GM21381 (cell line): ENCODE measurements around the gene TSEN2.
"Not testable (repeated sequence)": the region's sequence is repeated elsewhere in the genome, so short reads cannot be mapped to it uniquely, and the experiment has no call there.

Source experiments
- ATAC-seq: cut with Tn5 transposase; IDR thresholded peaks from one replicate; pipeline ENCODE4 v1.9.1; 2021; ENCODE audit warnings: mild to moderate bottlenecking, moderate library complexity; ENCODE audit not compliant: unreplicated experiment

TSEN2 gene

DNA sequence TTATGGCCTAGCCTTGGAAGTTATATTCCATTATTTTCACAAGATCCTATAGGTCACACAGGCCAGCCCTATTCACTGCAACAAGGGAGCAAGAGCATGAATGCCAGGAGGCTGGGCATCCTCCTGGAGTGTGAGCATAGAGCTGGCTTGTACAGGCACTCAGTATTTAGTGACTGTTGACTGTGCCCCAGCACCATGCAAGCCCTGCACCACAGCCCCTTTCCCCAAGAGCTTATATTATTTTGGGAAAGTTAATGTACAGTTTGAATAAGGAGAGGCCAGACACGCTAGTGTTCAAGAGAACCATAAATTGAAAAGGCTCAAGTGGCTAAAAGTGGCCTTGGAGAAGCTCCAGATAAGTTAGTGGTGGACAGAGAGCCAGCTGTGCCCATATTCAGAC lies 32.3 kb upstream of the TSEN2 start:
- no peak for ATAC-seq

DNA sequence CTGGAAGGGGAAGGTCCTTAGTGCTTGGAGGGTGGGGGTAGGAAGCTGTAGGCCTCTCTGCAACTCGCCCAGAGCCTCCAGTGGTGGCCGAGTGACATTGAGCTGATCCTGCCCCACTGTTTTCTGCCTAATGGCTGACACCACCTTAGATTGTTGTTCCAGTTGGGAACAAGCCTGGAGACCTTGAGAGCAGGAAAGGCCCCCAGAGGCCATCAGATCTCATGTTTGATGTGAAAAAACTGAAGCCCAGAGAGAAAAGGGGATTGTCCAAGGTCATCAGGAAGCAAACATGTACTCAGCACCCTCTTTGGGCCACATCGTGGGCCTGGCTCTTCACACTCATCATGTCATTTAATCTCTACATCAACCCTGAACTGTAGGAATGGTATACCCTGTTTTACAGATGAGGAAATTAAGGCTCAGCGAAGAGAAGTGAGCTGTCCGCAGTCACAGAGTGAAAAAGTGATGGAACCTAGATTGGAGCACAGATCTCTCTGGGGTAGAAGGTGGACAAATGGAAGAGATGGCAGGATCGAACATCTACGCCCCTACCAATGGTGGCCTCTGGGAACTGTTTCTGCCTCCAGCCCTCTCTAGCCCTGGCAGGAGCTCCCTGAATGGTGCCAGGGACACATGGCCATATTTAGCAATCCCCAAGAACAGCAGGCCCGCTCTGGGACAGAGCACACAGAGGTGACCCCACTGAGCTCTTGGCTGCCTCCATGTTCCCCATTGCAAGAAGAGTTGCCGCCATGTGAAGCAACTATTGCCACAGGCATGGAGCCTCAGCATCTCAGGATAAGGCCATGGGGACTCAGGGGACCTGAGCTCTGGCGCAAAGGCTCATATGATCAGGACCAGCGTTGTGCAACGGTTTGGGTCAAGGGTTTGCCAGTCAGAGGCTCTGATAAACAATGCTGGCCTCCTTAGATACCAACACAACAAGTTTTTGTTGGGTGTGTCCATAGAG lies 31.6 kb upstream of the TSEN2 start:
- no peak for ATAC-seq

DNA sequence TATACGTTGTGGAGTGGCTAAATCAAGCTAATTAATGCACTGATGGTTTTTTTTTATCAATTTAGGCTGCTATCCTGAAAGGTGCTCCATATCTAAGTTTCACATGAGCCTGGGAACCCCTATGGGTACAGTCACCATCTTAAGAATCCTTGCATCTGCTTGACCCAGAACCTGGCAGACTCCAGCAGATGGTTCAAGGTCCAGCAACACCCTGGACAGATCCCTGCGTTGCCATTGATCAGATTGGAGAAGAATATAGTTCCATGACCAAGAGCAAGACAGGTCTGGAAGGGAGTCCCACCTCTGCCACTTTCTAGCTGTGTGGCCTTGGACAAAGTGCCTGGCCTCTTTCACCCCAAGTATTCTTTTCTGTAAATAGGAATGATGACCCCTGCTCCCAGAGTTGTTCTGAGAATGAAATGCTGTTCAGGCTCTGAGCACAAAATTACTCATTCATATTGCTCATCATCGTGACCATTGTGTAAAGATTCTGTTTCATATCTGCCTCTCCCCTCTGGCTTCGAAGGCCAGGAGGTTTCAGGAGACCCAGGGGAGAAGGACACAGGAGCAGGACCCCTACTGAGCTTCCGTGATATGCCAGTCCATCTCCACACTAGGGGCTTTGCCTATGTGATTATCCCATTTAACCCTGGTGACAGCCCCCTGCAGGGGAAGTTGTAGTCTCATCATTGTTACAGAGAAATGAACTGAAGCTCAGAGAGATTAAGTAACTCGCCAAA lies 30.0 kb upstream of the TSEN2 start:
- no peak for ATAC-seq

DNA sequence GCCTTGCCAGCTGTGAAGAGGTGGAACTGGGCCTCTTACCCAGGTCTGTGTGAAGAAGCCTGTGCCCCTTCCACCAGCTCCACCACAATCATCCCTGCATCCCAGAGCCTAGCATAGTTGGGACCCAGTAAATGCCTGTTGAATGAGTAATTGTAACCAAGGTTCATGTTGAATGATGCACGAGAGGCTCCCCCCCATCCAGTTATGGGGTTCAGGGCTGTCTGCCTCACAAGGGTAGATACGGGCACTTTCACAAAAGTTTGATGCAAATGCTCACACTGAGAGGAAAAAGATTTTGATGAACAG lies 29.5 kb upstream of the TSEN2 start:
- ATAC-seq, result no peak

DNA sequence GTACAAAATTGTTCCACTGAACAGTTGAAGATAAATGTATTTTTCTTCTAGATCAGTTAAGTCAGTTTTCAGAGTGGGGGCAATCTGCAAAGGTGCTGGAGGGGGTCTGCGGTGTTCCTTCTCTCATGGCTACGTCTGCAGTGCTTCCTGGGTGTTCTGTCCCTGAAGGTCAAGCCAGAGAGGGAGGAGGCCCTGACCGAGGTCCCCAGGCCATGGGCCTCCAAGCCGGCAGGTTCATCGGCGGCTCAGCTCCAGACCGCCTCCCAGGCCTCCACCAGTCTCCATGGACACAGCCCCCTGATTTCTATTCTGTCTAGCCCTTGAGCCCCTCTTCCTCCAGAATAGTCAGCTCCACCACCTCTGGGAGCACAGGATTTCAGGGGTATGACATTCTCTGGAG lies 28.5 kb upstream of the TSEN2 start:
- no peak for ATAC-seq

DNA sequence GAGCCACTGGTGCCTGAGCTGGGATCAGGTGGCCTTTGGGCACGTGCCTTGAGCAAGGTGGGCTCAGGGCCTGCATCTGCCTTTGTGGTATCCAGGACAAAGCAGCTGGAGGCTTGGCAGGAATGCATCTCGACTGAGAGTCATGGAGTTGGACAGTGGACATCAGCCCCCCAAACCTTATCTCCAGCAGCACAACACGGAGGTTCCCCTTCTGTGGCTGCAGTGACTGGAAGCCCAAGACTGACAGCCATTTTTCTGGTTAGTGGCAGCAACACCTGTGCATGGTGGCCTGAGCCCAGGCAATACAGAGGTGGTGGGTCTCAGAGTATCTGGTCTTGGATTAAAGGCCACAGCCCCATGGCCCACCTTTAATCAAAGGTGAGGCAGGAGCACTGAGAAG lies 27.8 kb upstream of the TSEN2 start:
- no peak for ATAC-seq

DNA sequence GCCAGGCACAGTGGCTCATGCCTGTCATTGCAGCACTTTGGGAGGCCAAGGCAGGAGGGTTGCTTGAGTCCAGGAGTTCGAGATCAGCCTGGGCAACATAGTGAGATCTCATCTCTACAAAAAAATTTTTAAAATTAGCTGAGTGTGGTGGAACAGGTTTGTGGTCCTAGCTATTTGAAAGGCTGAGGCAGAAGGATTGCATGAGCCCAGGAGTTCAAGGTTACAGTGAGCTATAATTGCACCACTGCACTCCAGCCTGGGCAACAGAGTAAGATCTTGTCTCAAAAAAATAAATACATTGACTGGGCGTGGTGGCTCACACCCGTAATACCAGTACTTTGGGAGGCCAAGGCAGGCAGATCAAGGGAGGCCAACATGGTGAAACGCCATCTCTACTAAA lies 26.9 kb upstream of the TSEN2 start:
- not testable (repeated sequence) for ATAC-seq

DNA sequence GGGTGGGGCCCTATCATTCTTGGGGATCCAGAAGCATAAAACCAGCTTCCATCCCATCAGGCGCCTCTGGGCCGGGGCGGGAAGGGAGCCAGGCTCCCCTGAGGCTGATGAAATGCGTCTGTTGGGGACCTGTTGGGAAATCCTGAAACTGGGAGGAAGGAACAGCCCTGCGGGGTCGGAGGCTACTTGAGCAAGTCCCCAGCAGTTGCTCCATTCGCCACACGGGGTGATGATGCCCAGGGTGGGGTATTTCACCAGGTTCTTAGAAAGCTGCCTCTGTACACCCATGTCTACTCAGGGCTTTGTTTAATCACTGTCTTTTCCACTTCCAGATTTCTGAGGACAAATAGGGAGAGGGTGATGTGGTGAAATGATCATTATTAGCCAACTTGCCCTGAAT lies 25.4 kb upstream of the TSEN2 start:
- no peak for ATAC-seq

DNA sequence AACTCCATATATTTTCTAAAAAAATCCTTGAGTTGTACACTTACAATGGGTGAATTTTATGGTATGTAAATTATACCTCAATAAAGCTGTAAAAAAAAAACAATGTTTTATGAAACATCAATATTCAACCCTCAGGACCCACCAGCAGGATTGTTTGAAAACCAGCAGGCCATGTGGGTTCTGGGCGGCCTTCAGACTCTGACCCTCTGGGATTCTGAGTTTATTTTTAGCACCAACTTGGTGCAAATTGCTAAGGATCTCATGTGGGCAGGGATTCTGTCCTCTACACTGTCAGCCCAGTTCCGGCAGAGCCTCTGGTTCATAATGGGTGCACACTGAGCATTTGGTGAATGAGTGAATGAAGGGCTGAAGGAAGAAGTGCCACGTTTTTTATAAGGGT lies 24.2 kb upstream of the TSEN2 start:
- ATAC-seq, result no peak

DNA sequence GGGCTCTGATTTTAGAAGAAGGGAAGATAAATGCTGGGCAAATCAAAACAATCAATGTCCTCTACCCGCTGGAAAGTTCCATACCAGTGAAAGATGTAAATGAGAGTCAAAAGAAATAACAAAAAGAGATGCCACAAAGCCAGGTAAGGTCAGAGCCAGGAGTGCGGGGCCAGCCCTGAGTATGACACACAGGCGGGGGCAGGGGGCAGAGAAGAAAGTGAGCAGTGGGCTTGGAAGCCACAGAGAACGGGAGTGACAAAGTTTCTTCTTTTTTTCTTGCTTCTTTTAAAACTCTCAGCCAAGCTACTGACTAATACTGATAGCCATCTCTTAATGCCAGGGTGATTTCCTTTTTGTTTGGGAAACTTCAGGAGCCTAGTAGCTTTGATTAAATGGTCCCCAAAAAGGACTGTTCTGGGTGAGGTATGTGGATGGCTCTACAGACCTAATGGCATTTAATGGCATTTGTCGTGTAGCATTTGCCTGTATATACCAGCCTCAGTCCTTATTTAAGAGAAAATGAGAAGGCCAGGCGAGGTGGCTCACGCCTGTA lies 23.1 kb upstream of the TSEN2 start:
- ATAC-seq, result no peak

DNA sequence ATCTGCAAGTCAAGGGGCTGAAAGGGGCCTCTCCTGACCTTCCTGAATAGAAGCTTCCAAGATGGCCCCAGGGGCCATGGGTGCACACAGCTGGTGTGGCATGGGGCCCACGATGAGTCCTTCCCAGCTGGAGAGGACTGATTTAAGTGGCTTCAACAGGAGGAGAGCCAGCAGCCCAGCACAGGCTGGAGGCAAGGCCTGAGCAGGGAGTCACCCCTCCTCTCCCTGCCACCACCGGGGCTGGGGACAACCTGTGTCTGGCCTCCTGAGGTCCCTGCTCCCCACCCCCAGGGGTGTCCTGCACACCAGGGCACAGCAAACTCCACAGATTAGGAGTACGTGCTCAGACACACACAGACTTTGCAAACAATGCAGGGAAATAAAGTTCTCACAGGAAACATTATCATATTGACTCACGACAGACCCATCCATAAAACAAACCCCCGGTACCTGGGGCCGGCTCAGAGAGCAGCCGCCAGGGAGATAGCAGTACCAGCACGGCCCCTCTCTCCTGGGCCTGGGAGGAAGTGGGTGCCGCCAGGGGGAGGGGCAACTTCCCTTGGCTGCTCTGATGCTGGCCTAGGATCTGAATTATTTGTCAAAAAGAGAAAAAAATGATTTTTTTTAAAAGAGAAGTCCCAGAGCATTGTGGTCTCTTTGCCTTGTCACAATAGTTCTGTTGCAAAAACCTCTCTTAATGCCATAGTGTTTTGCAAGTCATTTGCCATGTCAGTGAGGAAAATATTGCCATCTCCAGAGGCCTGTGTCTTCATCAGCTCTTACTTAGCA lies 21.9 kb upstream of the TSEN2 start:
- no peak for ATAC-seq

DNA sequence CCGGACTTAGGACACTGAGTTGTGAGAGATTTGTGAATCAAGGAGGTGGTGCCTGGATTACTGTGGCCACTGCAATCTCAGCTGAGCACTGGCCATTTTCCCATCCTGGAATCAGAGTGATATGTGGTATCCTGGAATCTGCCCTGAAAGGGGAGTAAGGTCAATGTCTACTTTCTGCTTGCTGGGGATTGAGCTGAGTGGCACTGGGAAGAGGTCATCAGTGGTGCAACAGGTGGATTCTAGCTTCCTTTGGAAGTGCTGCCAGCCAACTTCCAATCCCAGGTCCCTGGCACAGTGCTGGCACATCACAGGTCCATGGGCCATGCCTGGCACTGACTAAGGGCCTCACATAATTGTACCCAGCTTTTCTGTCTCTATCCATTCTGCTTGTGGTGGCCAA lies 20.6 kb upstream of the TSEN2 start:
- no peak for ATAC-seq

DNA sequence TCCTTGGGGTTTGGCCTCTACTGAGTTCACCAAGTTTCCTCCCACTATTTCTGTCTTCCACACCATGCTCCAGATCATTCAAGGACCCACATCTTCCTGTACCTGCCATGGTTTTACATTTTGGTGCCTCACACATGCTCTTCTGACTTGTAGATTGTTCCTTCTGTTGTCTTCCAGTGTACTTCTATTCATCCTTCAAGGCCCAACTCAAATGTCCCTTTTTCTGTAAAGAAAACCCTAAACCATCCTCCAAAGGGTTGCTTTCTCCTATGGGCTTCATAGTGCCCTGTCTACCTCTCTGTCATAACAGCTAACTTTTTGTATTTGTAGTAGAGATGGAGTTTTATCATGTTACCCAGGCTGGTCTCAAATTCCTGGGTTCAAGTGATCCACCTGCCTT lies 20.1 kb upstream of the TSEN2 start:
- no peak for ATAC-seq

DNA sequence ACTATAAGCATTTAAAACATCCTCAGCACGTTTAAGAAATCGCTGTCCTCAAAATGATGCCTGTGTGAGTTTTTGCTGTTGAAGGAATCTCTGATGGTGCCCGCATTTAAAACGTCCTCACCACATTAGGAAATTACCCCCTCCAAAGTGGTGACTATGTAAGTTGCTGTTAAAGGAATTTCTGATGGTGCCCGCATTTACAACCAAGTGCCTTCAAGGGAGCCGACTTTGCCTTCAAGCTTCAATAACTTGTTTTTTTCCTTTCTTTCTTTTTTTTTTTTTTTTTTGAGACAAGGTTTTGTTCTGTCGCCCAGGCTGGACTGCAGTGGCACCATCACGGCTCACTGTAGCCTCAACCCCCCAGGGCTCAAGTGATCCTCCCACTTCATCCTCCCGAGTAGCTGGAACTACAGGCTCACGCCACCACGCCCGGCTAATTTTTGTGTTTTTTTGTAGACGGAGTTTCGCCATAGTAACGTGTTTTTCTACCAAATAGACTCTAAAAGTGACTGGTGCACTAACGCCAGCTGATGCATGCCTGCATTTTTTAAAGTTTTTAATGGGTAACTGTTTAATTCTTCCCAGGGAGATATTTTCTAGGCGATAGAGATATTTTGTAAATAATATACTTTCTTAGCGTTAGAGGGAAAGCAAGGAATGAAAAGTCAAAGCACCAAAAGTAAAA lies 19.0 kb upstream of the TSEN2 start:
- ATAC-seq, result no peak

DNA sequence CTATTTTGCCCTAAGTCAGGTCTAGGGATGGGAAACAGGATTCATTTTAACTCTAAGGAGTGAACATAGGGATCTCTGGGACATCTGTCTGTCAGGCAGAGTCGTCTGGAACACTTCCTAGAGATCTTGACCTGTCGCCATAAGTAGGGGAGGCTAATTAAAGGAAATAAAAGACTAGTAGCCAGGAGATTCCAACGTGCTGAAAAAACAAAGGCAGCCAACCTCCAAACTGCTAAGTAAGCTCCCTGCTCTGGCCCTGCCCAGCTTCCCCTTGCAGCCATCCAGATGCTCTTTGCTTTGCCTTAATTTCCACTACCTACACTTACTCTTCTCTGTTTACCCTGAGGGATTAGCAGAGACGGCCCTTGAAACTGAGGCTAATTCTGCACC lies 18.4 kb upstream of the TSEN2 start:
- ATAC-seq, result no peak

DNA sequence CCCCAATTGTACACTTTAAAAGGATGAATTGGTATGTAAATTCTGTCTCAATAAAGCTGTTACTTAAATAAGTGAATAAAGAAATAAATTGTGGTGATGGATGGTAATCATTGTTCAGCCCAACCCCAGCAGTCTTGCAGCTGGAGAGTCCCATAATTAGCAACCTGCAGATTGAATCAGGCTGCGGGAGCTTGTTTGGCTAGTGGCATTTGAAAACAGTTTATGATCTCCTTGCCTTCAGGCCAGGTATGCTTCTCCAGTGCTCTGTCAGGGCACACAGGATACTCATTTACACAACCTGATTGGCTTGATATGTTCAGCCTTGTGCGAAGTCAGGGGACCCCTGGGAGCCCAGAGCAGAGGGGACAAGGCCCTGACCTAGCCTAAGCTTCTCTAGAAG lies 16.5 kb upstream of the TSEN2 start:
- ATAC-seq, result no peak

DNA sequence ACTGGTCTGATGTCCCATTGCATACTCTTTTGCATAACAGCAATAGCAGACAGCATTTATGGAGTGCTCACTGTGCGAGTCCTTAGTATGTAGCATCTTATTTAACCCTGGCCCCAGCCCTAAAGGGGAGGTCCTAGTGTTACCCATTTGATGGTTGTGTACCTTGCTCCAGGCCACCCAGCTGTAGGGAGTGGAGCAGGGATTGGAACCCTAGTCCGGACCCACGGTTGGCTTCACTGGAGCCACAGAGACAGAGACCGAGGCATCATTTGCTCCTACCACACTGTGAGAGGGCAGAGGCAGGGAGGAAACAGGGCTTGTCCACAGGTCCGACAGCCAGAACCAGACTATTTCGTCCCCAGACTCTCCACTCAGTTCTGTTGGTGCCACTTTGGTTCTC lies 16.0 kb upstream of the TSEN2 start:
- no peak for ATAC-seq

DNA sequence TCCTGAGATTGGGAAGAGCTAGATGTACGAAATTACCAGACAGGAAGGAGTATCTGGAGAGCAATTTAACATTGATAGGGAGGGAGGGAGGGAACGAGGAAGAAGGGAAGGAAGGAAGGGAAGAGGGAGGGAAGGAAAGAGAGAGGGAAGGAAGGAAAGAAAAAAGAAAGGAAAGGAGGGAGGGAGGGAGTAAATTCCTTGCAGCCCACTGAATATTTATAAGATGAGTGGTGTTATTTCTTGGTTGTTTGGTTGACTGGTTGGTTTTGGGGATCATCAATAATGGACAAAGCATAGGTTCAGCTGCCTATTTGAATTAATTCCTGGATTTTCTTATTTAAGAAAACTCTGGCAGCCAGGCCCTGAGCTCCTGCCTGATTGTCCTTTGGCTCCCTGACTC lies 15.5 kb upstream of the TSEN2 start:
- no peak for ATAC-seq

DNA sequence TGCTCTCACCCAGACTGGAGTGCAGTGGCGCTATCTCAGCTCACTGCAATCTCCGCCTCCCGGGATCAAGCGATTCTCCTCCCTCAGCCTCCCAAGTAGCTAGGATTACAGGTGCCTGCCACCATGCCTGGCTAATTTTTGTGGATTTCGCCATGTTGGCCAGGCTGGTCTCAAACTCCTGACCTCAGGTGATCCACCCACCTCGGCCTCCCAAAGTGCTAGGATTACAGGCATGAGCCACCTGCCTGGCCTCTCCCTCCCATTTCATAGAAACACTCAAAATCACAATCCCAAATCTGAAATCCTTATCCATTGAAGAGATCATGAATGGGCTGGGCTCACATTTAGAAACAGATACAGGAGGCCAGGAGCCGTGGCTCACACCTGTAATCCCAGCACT lies 15.1 kb upstream of the TSEN2 start:
- not testable (repeated sequence) for ATAC-seq

DNA sequence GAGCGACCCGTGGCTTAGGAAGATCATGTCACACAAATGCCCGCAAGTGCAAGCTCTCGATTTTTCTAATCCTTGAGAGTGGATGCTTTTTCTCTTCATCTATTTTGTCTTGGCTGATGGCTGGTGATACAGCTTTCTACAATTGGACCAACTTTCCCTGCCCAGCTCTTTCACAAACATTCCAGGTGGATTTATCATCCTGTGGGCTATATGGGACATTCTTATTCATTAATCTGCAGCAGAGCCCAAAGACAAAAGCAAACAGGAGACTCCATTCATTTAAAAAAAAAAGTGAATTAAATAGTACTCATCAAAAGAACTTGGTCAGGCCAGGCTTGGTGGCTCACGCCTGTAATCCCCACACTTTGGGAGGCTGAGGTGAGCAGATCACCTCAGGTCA lies 14.2 kb upstream of the TSEN2 start:
- no peak for ATAC-seq

DNA sequence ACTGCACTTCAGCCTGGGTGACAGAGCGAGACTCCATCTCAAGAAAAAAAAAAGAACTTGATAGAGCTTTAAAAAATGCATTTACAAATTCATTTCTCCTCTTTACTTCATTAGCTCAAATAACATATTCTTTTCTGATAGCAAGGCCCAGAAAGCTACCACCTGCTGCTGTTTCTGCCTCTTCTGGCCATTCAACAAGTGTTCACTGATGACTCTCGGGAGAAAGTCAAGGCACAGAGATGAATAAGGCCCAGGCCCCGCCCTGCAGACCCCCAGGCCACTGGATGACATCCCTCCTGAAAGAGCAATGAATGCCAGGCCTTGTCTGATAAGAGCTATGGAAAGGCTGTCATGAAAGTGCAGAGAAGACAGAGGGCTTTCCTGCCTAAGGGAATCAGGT lies 13.6 kb upstream of the TSEN2 start:
- ATAC-seq, result no peak
